H1 (cell line): Measurements from ENCODE around the gene BOLA1. TPM values are rescaled to one million over a fixed set of nuclear protein-coding genes. Genes with fewer than 3 reads are reported as not detected.
"Not testable (repeated sequence)": the region's sequence is repeated elsewhere in the genome, so short reads cannot be mapped to it uniquely, and the experiment has no call there.

Experiments used
- CTCF ChIA-PET: fragments of 300-600 bp; sonication (Branson Sonifier 250); formaldehyde crosslinking; loops from one replicate; lab custom pipeline; 2021; ENCODE audit not compliant: partially characterized antibody; lab: Charles Lee
- POLR2A ChIA-PET: fragments of 300-600 bp; sonication (Branson Sonifier 250); formaldehyde crosslinking; loops from one replicate; lab custom pipeline; 2021; ENCODE audit warnings: inconsistent platforms; ENCODE audit not compliant: partially characterized antibody; lab: Charles Lee
- DNase-seq, 2 experiments: peaks; one replicate each; pipeline versions ENCODE4 v3.0.0 to v3.0.0-alpha.2; 2010 to 2022; ENCODE audit warnings: low spot score in 2 of 2, low read depth in 1 of 2, mixed read lengths in 1 of 2
- FAIRE-seq: peaks from 2 replicates; lab custom pipeline; 2011; peaks lifted over from hg19 to GRCh38; lab: Jason Lieb, UNC
- H2AFZ ChIP-seq: 2 replicates; pipeline ENCODE4 v1.8.1; 2012; ENCODE audit warnings: low read length, inconsistent platforms
- H2AK5ac ChIP-seq: 2 replicates; pipeline ENCODE4 v1.6.1; 2013; ENCODE audit warnings: low read depth, low read length
- H2BK120ac ChIP-seq: replicated peaks from 2 replicates; pipeline ENCODE3; 2013; ENCODE audit warnings: low read depth, low read length, inconsistent platforms
- H2BK12ac ChIP-seq: 2 replicates; pipeline ENCODE4 v1.6.1; 2013; ENCODE audit warnings: low read depth, low read length
- H2BK15ac ChIP-seq: 2 replicates; pipeline ENCODE4 v1.6.1; 2013; ENCODE audit warnings: low read length
- H2BK20ac ChIP-seq: 2 replicates; pipeline ENCODE4 v1.6.1; 2013; ENCODE audit warnings: low read length
- H2BK5ac ChIP-seq: 2 replicates; pipeline ENCODE4 v1.6.1; 2013; ENCODE audit warnings: low read depth, low read length
- H3K14ac ChIP-seq: 2 replicates; pipeline ENCODE4 v1.6.1; 2013; ENCODE audit warnings: inconsistent platforms; ENCODE audit not compliant: insufficient read length
- H3K18ac ChIP-seq: 2 replicates; pipeline ENCODE4 v1.6.1; 2013; ENCODE audit warnings: low read length; ENCODE audit errors: extremely low read depth
- H3K23ac ChIP-seq: 2 replicates; pipeline ENCODE4 v1.6.1; 2013; ENCODE audit warnings: inconsistent platforms; ENCODE audit not compliant: insufficient read length
- H3K23me2 ChIP-seq: 2 replicates; pipeline ENCODE4 v1.6.1; 2013; ENCODE audit warnings: low read depth, low read length
- H3K27ac ChIP-seq: 2 replicates; pipeline ENCODE4 v1.6.1; 2011; ENCODE audit warnings: low read depth, low read length, inconsistent platforms
- H3K27me3 ChIP-seq, 4 experiments: replicated peaks in 1 of 4; 1 replicate in 1 of 4; 2 replicates in 3 of 4; pipeline versions ENCODE4 v1.6.1 to v1.8.1; 2011 to 2013; ENCODE audit warnings: low read length in 3 of 4, mild to moderate bottlenecking in 3 of 4, inconsistent platforms in 2 of 4, mixed read lengths in 2 of 4, moderate library complexity in 1 of 4; ENCODE audit not compliant: control insufficient read depth in 3 of 4, insufficient read depth in 3 of 4; ENCODE audit errors: extremely low read depth in 1 of 4
- H3K36me3 ChIP-seq, 4 experiments: 2 replicates each; pipeline versions ENCODE4 v1.6.1 to v1.8.1; 2011 to 2013; ENCODE audit warnings: mild to moderate bottlenecking in 4 of 4, low read length in 3 of 4, moderate library complexity in 2 of 4, control low read depth in 1 of 4, inconsistent platforms in 1 of 4; ENCODE audit not compliant: insufficient read depth in 4 of 4, control insufficient read depth in 2 of 4
- H3K4ac ChIP-seq: replicated peaks from 2 replicates; pipeline ENCODE3; 2013; ENCODE audit warnings: low read length, low read depth, mixed read lengths, inconsistent platforms; ENCODE audit not compliant: insufficient read length
- H3K4me1 ChIP-seq, 4 experiments: replicated peaks in 1 of 4; 1 replicate in 1 of 4; 2 replicates in 3 of 4; pipeline versions ENCODE4 v1.6.1 to v1.8.1; 2011 to 2013; ENCODE audit warnings: low read length in 3 of 4, inconsistent platforms in 2 of 4, mixed read lengths in 1 of 4; ENCODE audit not compliant: insufficient read depth in 4 of 4, control insufficient read depth in 3 of 4
- H3K4me2 ChIP-seq, 2 experiments: 2 replicates each; pipeline versions ENCODE4 v1.6.1 to v1.8.1; 2011 to 2013; ENCODE audit warnings: low read depth in 2 of 2, low read length in 2 of 2, control low read depth in 1 of 2, inconsistent platforms in 1 of 2, mild to moderate bottlenecking in 1 of 2; ENCODE audit not compliant: insufficient read depth in 1 of 2
- H3K4me3 ChIP-seq, 4 experiments: fragments of 200-600, 300-600 bp in 1 of 4; sonication (generic), shearing (Covaris generic), sonication (Bioruptor Twin) in 1 of 4; 2 replicates each; pipeline versions ENCODE4 v1.5.1 to v1.8.1; 2011 to 2016; ENCODE audit warnings: low read length in 4 of 4, low read depth in 3 of 4, control low read depth in 2 of 4, inconsistent platforms in 2 of 4, mild to moderate bottlenecking in 2 of 4, mixed read lengths in 1 of 4, moderate library complexity in 1 of 4; ENCODE audit not compliant: insufficient read depth in 2 of 4; ENCODE audit errors: extremely low read depth in 1 of 4
- H3K56ac ChIP-seq: replicated peaks from 2 replicates; pipeline ENCODE3; 2013; ENCODE audit warnings: low read depth, mild to moderate bottlenecking, mixed read lengths, low read length, inconsistent platforms; ENCODE audit not compliant: insufficient read length
- H3K79me1 ChIP-seq: 2 replicates; pipeline ENCODE4 v1.6.1; 2013; ENCODE audit warnings: low read depth, low read length, control low read depth
- H3K79me2 ChIP-seq, 2 experiments: 2 replicates each; pipeline versions ENCODE4 v1.6.1 to v1.8.1; 2012 to 2013; ENCODE audit warnings: low read length in 2 of 2, mild to moderate bottlenecking in 2 of 2, inconsistent platforms in 1 of 2; ENCODE audit not compliant: insufficient read depth in 2 of 2, control insufficient read depth in 1 of 2
- H3K9ac ChIP-seq, 4 experiments: replicated peaks in 1 of 4; 1 replicate in 1 of 4; 2 replicates in 3 of 4; pipeline versions ENCODE4 v1.6.1 to v1.8.1; 2011 to 2013; ENCODE audit warnings: low read depth in 3 of 4, low read length in 3 of 4, control low read depth in 2 of 4, mild to moderate bottlenecking in 2 of 4, moderate library complexity in 2 of 4, inconsistent platforms in 1 of 4; ENCODE audit errors: extremely low read depth in 1 of 4
- H3K9me3 ChIP-seq, 2 experiments: 2 replicates each; pipeline versions ENCODE4 v1.6.1 to v1.8.1; 2012 to 2013; ENCODE audit warnings: mild to moderate bottlenecking in 2 of 2, moderate library complexity in 2 of 2, control low read depth in 1 of 2, inconsistent platforms in 1 of 2, low read depth in 1 of 2, low read length in 1 of 2, mixed read lengths in 1 of 2; ENCODE audit not compliant: insufficient read depth in 2 of 2
- H4K20me1 ChIP-seq, 2 experiments: replicated peaks in 1 of 2; 2 replicates each; pipeline versions ENCODE3 to v1.8.1; 2011 to 2013; ENCODE audit warnings: inconsistent platforms in 2 of 2, low read length in 2 of 2, mild to moderate bottlenecking in 1 of 2; ENCODE audit not compliant: insufficient read depth in 2 of 2, control insufficient read depth in 1 of 2
- H4K5ac ChIP-seq: 2 replicates; pipeline ENCODE4 v1.6.1; 2013; ENCODE audit warnings: low read length, low read depth, mixed read lengths, inconsistent platforms; ENCODE audit not compliant: insufficient read length
- H4K8ac ChIP-seq: 2 replicates; pipeline ENCODE4 v1.8.0; 2013; ENCODE audit warnings: mild to moderate bottlenecking, moderate library complexity, low read length, inconsistent platforms; ENCODE audit not compliant: insufficient read depth; ENCODE audit errors: extremely low read depth
- H4K91ac ChIP-seq: replicated peaks from 2 replicates; pipeline ENCODE3; 2013; ENCODE audit warnings: low read length, mixed read lengths, inconsistent platforms; ENCODE audit not compliant: insufficient read length
- WGBS, 2 experiments: shearing (Covaris generic) in 1 of 2; methylation state at CpG; one replicate each; pipeline versions ENCODE4 v1.1.6 to v1.1.7; 2013 to 2015; ENCODE audit warnings: low lambda C conversion rate in 2 of 2, mixed read lengths in 2 of 2, inconsistent platforms in 1 of 2, low coverage in 1 of 2, missing lambda C conversion rate in 1 of 2; ENCODE audit not compliant: insufficient replicate concordance in 2 of 2, insufficient coverage in 1 of 2, insufficient read length in 1 of 2; ENCODE audit errors: extremely low coverage in 1 of 2, missing lambda C conversion rate in 1 of 2; 5-methylcytosine and 5-hydroxymethylcytosine counted together
- polyA plus RNA-seq, 7 experiments: library from polyadenylated mRNA; depleted of rRNA in 3 of 7; stranded (reverse) in 5 of 7; unstranded in 2 of 7; fragments of >200 nt in 5 of 7; fragments of 200-250 nt in 2 of 7; gene quantifications; 1 replicate in 5 of 7; 2 replicates in 1 of 7; 4 replicates in 1 of 7; pipeline versions ENCODE4 v1.2.1 to v1.2.3, GENCODE V29; 2011 to 2013; ENCODE audit warnings: missing spikeins in 2 of 7, mixed read lengths in 2 of 7
- total RNA-seq: library from RNA; stranded (reverse); fragmentation: NEBNext Ultra II Directional; extraction: Animal tissue kit (Norgen Biotek cat#: 25700); gene quantifications from 2 replicates; pipeline ENCODE4 v1.2.1, GENCODE V29; 2021

BOLA1 gene
- total and polyA plus RNA-seq, 2 of the 8 experiments (the other 6 are each of a cell fraction or from before 2014, with no cell fraction given), result 8.1 to 15.4 TPM

DNA sequence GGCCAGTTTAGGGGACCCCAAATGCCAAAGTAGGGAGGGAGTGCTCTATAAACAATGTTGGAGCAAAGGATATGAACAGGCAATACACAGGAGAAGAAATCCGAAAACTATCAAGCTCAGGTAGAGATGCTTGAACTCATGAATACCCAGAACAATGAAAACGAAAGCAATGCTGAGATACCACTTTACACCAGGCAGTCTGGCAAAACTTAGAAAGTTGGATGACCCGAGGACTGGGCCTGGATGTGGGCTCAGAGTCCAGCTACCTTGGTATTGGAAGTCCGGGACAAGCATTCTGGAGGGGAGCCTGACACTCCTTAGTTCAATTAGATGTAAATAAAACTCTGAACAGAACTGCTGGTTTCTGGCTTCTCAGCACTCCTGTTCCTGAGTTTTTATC is 26.3 kb upstream of the BOLA1 start:
- H3K9me3 ChIP-seq, H3K23ac ChIP-seq, FAIRE-seq, H4K20me1 ChIP-seq, H3K4me2 ChIP-seq, H2BK5ac ChIP-seq, H4K91ac ChIP-seq, H2BK20ac ChIP-seq, H3K79me1 ChIP-seq, H2AFZ ChIP-seq, H2BK15ac ChIP-seq, H3K4me3 ChIP-seq, H2BK120ac ChIP-seq, H2BK12ac ChIP-seq, H4K8ac ChIP-seq, H3K14ac ChIP-seq, H2AK5ac ChIP-seq, DNase-seq, H4K5ac ChIP-seq, H3K27me3 ChIP-seq, H3K79me2 ChIP-seq, H3K23me2 ChIP-seq, H3K4me1 ChIP-seq, H3K9ac ChIP-seq, H3K36me3 ChIP-seq, H3K27ac ChIP-seq, H3K18ac ChIP-seq, H3K56ac ChIP-seq, CTCF ChIA-PET, H3K4ac ChIP-seq: not testable (repeated sequence)
- POLR2A ChIA-PET, result interaction anchor here (0.6 to 1.1 kb wide), 2 partner anchors 11 to 24 kb away, joined by 3 read pairs; no protein-coding TSS in a partner anchor
- WGBS, 2 experiments, result no CpG with 5 or more reads among the region's 4 CpGs
